DND-41 (cell line): ENCODE data around the gene PCDH8.

Experiments used
- ATAC-seq: fragments of 200-7000 bp; cut with Tn5 transposase; 3 replicates; pipeline ENCODE4 v1.9.1; 2021; ENCODE audit warnings: low read depth; ENCODE audit not compliant: insufficient read depth
- DNase-seq: peaks from one replicate; pipeline ENCODE4 v3.0.0-alpha.2; 2020
- H2AFZ ChIP-seq: 2 replicates; pipeline ENCODE4 v1.6.0; 2012; ENCODE audit warnings: low read depth, low read length
- H3K27ac ChIP-seq: 2 replicates; pipeline ENCODE4 v1.5.1; 2012; ENCODE audit warnings: low read length, inconsistent platforms
- H3K27me3 ChIP-seq: fragments of 200-600 bp; sonication (generic); 2 replicates; pipeline ENCODE4 v1.6.0; 2012; ENCODE audit warnings: low read length, mild to moderate bottlenecking, inconsistent platforms; ENCODE audit not compliant: insufficient read depth, poor library complexity
- H3K36me3 ChIP-seq: 2 replicates; pipeline ENCODE4 v1.5.1; 2012; ENCODE audit warnings: low read length, inconsistent platforms; ENCODE audit not compliant: insufficient read depth
- H3K4me1 ChIP-seq: 2 replicates; pipeline ENCODE4 v1.5.1; 2012; ENCODE audit warnings: mild to moderate bottlenecking, low read length; ENCODE audit not compliant: insufficient read depth
- H3K4me2 ChIP-seq: 2 replicates; pipeline ENCODE4 v1.6.0; 2012; ENCODE audit warnings: mild to moderate bottlenecking, moderate library complexity, low read length, inconsistent platforms; ENCODE audit not compliant: insufficient read depth
- H3K4me3 ChIP-seq, 2 experiments: fragments of 200-600 bp in 1 of 2; shearing (Covaris generic) in 1 of 2; 2 replicates each; pipeline ENCODE4 v1.5.1; 2012 to 2016; ENCODE audit warnings: inconsistent platforms in 2 of 2, low read length in 2 of 2, mild to moderate bottlenecking in 2 of 2, low read depth in 1 of 2, moderate library complexity in 1 of 2
- H3K79me2 ChIP-seq: 2 replicates; pipeline ENCODE4 v1.6.0; 2012; ENCODE audit warnings: low read length, inconsistent platforms; ENCODE audit not compliant: insufficient read depth
- H3K9ac ChIP-seq: 2 replicates; pipeline ENCODE4 v1.6.0; 2012; ENCODE audit warnings: low read depth, mild to moderate bottlenecking, inconsistent platforms, low read length, moderate library complexity
- H3K9me3 ChIP-seq: 2 replicates; pipeline ENCODE4 v1.5.1; 2012; ENCODE audit warnings: low read length, moderate library complexity, mild to moderate bottlenecking, inconsistent platforms; ENCODE audit not compliant: insufficient read depth, severe bottlenecking
- H4K20me1 ChIP-seq: 2 replicates; pipeline ENCODE4 v1.6.0; 2012; ENCODE audit warnings: low read length; ENCODE audit not compliant: insufficient read depth
- EZH2 ChIP-seq: IDR thresholded peaks from 3 replicates; pipeline ENCODE4 v1.6.1; 2012; ENCODE audit warnings: borderline replicate concordance, low read depth, mild to moderate bottlenecking, moderate library complexity, low read length, inconsistent platforms; ENCODE audit not compliant: severe bottlenecking
- TF ChIP-seq, protein P1 (sequence below): IDR thresholded peaks from 2 replicates; pipeline ENCODE4 v1.5.1; 2012; ENCODE audit warnings: borderline replicate concordance, low read length, moderate library complexity, mild to moderate bottlenecking; ENCODE audit not compliant: poor library complexity, severe bottlenecking; ENCODE audit errors: extremely low read depth

The PCDH8 gene, protein sequence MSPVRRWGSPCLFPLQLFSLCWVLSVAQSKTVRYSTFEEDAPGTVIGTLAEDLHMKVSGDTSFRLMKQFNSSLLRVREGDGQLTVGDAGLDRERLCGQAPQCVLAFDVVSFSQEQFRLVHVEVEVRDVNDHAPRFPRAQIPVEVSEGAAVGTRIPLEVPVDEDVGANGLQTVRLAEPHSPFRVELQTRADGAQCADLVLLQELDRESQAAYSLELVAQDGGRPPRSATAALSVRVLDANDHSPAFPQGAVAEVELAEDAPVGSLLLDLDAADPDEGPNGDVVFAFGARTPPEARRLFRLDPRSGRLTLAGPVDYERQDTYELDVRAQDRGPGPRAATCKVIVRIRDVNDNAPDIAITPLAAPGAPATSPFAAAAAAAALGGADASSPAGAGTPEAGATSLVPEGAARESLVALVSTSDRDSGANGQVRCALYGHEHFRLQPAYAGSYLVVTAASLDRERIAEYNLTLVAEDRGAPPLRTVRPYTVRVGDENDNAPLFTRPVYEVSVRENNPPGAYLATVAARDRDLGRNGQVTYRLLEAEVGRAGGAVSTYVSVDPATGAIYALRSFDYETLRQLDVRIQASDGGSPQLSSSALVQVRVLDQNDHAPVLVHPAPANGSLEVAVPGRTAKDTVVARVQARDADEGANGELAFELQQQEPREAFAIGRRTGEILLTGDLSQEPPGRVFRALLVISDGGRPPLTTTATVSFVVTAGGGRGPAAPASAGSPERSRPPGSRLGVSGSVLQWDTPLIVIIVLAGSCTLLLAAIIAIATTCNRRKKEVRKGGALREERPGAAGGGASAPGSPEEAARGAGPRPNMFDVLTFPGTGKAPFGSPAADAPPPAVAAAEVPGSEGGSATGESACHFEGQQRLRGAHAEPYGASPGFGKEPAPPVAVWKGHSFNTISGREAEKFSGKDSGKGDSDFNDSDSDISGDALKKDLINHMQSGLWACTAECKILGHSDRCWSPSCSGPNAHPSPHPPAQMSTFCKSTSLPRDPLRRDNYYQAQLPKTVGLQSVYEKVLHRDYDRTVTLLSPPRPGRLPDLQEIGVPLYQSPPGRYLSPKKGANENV

DNA sequence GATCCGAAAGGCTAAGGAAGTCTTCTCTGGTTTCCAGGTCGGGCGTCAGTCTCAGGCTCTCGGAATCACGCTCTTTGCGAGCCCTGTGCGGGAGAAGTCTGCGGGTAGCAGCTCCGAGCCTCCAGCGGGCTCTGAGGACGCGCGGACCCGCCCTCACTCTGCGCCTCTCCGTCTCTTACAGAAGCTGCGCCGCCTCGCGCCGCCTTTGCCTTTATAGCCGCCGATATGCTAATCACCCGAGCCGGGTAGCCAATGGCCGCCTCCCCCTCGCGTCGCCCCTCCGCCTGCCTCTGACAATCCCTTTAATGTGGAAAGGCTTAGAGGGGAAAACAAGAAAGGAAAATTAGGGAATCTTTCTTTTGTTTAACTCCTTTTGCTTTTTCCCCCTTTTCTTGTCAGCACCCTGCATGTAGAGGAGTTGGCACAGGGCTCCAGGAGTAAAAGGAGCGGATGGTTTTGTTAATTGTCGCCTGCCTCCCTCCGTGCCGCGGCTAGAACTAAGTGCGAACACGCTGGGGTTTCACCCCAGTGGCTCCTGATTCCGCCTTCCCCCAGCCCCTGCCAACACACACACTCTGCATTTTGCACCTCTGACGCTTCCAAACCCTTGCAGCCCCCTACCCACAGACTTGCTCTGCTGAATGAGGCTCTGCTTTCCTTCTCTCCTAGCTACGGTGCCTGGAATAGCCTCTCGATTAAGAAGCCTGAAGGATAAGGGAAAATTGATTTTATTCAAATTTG is at the start of gene PCDH8:
Gene PCDH8 (minus strand): TSS at position 186 of the 741 bp plus-strand sequence. CDS start 204 bp downstream, outside the sequence.
- TF ChIP-seq, protein P1, sequence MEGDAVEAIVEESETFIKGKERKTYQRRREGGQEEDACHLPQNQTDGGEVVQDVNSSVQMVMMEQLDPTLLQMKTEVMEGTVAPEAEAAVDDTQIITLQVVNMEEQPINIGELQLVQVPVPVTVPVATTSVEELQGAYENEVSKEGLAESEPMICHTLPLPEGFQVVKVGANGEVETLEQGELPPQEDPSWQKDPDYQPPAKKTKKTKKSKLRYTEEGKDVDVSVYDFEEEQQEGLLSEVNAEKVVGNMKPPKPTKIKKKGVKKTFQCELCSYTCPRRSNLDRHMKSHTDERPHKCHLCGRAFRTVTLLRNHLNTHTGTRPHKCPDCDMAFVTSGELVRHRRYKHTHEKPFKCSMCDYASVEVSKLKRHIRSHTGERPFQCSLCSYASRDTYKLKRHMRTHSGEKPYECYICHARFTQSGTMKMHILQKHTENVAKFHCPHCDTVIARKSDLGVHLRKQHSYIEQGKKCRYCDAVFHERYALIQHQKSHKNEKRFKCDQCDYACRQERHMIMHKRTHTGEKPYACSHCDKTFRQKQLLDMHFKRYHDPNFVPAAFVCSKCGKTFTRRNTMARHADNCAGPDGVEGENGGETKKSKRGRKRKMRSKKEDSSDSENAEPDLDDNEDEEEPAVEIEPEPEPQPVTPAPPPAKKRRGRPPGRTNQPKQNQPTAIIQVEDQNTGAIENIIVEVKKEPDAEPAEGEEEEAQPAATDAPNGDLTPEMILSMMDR = no peak
- no peak for TF ChIP-seq EZH2
- Histone ChIP-seq H3K4me3 (no peak within 1 kb of the TSS), H3K4me2 (no peak within 1 kb of the TSS), H3K79me2 (no peaks in the 10 kb centered on the region), H4K20me1 (no peaks in the 10 kb centered on the region), H3K4me1 (peaks cover 10% of the 10 kb centered on the region; the same call in 1 of the 2 replicates), H3K9me3 (peaks cover 6% of the 10 kb centered on the region), H2AFZ (no peak within 1 kb of the TSS), H3K27me3 (no peaks in the 10 kb centered on the region), H3K36me3 (no peaks in the 10 kb centered on the region), H3K27ac (no peak within 1 kb of the TSS), H3K9ac (no peak within 1 kb of the TSS)
- DNase-seq = no peak
- no peak for ATAC-seq

DNA sequence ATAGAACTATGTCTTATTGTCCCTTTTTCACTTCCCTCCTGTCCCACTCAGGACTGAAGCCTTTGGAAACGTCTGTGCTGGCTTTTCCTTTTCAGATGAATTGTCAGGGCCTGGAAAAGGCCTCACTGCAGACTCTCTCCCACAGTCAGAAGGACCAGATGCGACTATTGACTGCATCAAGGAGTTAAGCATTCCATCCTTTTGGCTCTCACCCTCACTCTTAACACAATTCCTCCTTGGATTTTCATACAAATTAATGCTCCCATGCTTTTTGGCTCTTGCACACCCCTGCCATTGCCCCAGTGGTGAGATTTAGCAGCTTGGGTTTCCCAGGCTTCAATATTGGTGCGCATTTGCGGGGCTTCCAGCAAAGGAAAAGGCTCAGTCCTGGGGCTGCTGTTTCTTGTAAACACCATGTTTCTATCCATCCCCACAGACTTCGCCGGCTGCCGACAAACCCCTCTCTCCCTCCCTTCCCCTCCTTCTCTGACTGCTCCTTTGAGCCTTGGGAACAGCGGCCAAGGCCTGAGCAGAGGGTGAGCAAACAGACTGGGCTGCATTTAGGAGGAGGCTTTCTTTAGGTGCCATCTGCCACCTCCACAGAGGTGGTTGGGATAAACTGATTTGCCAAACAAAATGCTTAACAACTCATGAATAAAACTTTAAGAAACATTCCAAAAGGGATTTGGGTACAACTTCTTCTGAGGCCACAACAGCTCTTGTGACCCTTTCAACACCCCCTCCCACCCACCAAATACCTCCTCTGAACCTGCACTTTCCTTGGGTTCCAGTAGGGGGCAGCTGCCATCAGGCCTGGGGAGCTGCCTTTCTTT is 48.6 kb upstream of the PCDH8 start:
- ATAC-seq (peak; percentile 49; the same call in 1 of the 3 replicates), DNase-seq (peak; percentile 36)
- Histone ChIP-seq H3K4me3 (no peak overlapping the region), H3K79me2 (no peaks in the 10 kb centered on the region), H3K4me2 (no peak overlapping the region), H3K9me3 (no peaks in the 10 kb centered on the region), H3K27me3 (no peaks in the 10 kb centered on the region), H4K20me1 (no peaks in the 10 kb centered on the region), H3K36me3 (no peaks in the 10 kb centered on the region), H3K4me1 (no peaks in the 10 kb centered on the region), H3K9ac (no peak overlapping the region), H2AFZ (no peak overlapping the region; the same call in 1 of the 2 replicates), H3K27ac (no peak overlapping the region)
- TF ChIP-seq EZH2 = no peak
- TF ChIP-seq, protein P1 = peak; percentile 68

DNA sequence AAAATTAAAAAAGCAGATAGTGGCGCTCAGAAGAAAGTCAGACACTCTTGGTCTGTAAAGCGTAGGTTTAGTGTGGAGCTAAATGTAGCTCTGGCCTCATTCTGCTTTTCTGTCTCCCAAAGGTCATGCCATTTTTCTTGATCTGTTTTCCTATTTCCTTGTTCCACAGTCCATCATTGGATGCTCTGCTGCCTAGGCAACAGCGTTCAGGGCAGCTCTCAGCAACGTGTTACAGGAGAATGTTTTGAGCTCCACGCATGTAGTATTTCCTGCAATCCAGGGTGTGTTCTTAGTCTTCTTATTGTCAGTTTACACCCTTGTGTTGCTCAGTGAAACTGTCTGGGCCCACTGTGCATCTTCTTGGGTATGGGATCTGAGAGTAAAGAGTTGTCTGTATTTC is 46.0 kb upstream of the PCDH8 start:
- no peak for TF ChIP-seq EZH2
- TF ChIP-seq, protein P1 = no peak
- DNase-seq = no peak
- no peaks in the 10 kb centered on the region for H3K36me3 ChIP-seq
- H3K9me3 ChIP-seq = no peaks in the 10 kb centered on the region
- H2AFZ ChIP-seq = no peak overlapping the region
- H3K4me3 ChIP-seq = no peak overlapping the region
- no peak overlapping the region for H3K27ac ChIP-seq
- H3K4me1 ChIP-seq = no peaks in the 10 kb centered on the region
- no peaks in the 10 kb centered on the region for H4K20me1 ChIP-seq
- no peak overlapping the region for H3K9ac ChIP-seq
- no peaks in the 10 kb centered on the region for H3K27me3 ChIP-seq
- ATAC-seq = no peak
- H3K79me2 ChIP-seq = no peaks in the 10 kb centered on the region
- H3K4me2 ChIP-seq = no peak overlapping the region
